ENCODE measurements around the gene MSH5.

DNA sequence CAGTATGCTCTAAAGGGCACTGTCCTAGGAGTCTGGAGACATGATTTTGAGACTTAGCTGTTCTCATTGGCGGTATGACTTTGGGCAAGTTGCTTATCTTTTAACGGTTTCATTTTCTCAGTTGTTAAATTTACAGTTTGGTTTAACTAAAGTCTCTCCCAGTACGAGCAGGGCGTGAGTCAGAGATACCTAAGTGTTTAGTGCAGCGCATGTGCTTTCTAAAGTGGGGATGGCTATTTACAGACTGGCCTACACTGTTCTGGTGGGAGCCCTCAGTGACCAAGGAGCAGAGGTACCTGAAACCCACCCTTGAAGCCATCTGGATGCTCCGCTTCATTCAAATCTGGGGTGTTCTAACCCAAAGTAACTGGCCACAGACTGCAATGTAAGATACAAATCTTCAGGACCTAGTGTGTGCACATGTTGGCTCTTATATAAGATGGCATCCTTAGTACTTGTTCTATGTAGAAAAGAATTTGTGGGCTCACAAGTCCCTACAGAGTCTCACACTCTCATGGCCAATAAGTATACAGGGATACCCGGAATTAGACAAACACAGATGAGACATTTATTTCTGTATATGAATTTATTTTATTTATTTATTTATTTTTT is 10.7 kb downstream of the MSH5 start:
- TF ChIP-seq MAFK (IDR thresholded peaks at IDR 0.05; ENCODE audit: partially characterized antibody) (no peak), ZNF302 (CRISPR knock-in tag; IDR thresholded peaks at IDR 0.05) (no peak), POLR2A (IDR thresholded peaks at IDR 0.05; ENCODE audit: low read length) (no peak), ESRRA (IDR thresholded peaks at IDR 0.05; ENCODE audit: borderline replicate concordance, low read length) (no peak), CBX2 (IDR thresholded peaks at IDR 0.05; ENCODE audit: borderline replicate concordance, low read depth) (no peak), EP300 (IDR thresholded peaks at IDR 0.05) (no peak), HDAC2 (IDR thresholded peaks at IDR 0.05) (no peak), JUNB (IDR thresholded peaks at IDR 0.05) (no peak)
- TF ChIP-seq, protein P1, sequence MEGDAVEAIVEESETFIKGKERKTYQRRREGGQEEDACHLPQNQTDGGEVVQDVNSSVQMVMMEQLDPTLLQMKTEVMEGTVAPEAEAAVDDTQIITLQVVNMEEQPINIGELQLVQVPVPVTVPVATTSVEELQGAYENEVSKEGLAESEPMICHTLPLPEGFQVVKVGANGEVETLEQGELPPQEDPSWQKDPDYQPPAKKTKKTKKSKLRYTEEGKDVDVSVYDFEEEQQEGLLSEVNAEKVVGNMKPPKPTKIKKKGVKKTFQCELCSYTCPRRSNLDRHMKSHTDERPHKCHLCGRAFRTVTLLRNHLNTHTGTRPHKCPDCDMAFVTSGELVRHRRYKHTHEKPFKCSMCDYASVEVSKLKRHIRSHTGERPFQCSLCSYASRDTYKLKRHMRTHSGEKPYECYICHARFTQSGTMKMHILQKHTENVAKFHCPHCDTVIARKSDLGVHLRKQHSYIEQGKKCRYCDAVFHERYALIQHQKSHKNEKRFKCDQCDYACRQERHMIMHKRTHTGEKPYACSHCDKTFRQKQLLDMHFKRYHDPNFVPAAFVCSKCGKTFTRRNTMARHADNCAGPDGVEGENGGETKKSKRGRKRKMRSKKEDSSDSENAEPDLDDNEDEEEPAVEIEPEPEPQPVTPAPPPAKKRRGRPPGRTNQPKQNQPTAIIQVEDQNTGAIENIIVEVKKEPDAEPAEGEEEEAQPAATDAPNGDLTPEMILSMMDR (IDR thresholded peaks at IDR 0.05): no peak
- TF ChIP-seq, protein P2, sequence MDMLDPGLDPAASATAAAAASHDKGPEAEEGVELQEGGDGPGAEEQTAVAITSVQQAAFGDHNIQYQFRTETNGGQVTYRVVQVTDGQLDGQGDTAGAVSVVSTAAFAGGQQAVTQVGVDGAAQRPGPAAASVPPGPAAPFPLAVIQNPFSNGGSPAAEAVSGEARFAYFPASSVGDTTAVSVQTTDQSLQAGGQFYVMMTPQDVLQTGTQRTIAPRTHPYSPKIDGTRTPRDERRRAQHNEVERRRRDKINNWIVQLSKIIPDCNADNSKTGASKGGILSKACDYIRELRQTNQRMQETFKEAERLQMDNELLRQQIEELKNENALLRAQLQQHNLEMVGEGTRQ (IDR thresholded peaks at IDR 0.05): no peak

Measured in A549 (cell line).